ENCODE measurements around the gene TOP1.

The TOP1 gene

GRCh38 chr20:41058674-41059635 lies 30.3 kb downstream of the TOP1 start:
- no peak for DNase-seq

- no peak for DNase-seq
Observed at GRCh38 chr20:41061155-41061554, 32.5 kb downstream of the TOP1 start.

- no peak for DNase-seq
Observed at GRCh38 chr20:41063442-41063841, 34.8 kb downstream of the TOP1 start.

GRCh38 chr20:41064377-41064776 lies 35.8 kb downstream of the TOP1 start:
- DNase-seq: no peak

- DNase-seq: no peak
Observed at GRCh38 chr20:41065716-41066115, 37.1 kb downstream of the TOP1 start.

GRCh38 chr20:41068806-41069205 lies 40.2 kb downstream of the TOP1 start:
- DNase-seq: no peak

GRCh38 chr20:41072190-41072863 lies 43.7 kb downstream of the TOP1 start:
- DNase-seq: no peak

GRCh38 chr20:41072915-41073314 lies 44.3 kb downstream of the TOP1 start:
- DNase-seq: no peak

GRCh38 chr20:41074441-41074840 lies 45.8 kb downstream of the TOP1 start:
- DNase-seq: no peak

GRCh38 chr20:41076776-41077175 lies 48.2 kb downstream of the TOP1 start:
- no peak for DNase-seq

GRCh38 chr20:41078329-41078728 lies 49.7 kb downstream of the TOP1 start:
- no peak for DNase-seq

- no peak for DNase-seq
Observed at GRCh38 chr20:41079066-41079465, 50.4 kb downstream of the TOP1 start.

- no peak for DNase-seq
Observed at GRCh38 chr20:41080866-41081265, 52.2 kb downstream of the TOP1 start.

- DNase-seq: no peak
Observed at GRCh38 chr20:41081276-41081814, 52.7 kb downstream of the TOP1 start.

GRCh38 chr20:41082306-41082705 lies 53.7 kb downstream of the TOP1 start:
- no peak for DNase-seq

- DNase-seq: no peak
Observed at GRCh38 chr20:41085606-41086005, 57.0 kb downstream of the TOP1 start.

GRCh38 chr20:41086402-41087324 lies 58.0 kb downstream of the TOP1 start:
- DNase-seq: no peak

GRCh38 chr20:41087325-41087685 lies 58.7 kb downstream of the TOP1 start:
- DNase-seq: no peak

GRCh38 chr20:41087777-41088176 lies 59.2 kb downstream of the TOP1 start:
- no peak for DNase-seq

GRCh38 chr20:41089555-41089954 lies 60.9 kb downstream of the TOP1 start:
- no peak for DNase-seq

GRCh38 chr20:41091927-41092326 lies 63.3 kb downstream of the TOP1 start:
- no peak for DNase-seq

GRCh38 chr20:41094353-41095055 lies 65.9 kb downstream of the TOP1 start:
- no peak for DNase-seq
